ENCODE results near the gene ARHGEF6.
A peak's percentile ranks its signal among the peaks of the same experiment; 100 is the strongest.

DNA sequence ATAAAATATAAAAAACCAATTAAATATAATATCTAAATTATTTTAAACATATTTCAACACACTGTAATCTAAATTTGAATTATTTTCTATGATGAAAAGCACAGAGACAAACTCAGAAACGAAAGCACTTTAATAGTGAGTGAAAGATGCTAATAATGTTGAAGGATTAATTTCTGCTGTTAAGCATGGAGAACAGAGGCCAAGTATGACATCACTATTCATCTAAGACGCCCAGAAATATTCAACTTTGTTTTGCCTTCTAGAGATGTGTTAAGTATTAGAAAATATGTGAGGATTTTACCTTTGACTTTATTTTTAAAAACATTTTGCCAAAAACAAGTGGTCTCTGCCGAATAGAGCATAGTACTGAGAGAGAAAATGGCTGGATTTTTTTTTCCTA is 19.3 kb downstream of the ARHGEF6 start:
- TF ChIP-seq CTCF (tag by site-specific recombination; IDR thresholded peaks at IDR 0.05) (no peak), ZNF274 (IDR thresholded peaks at IDR 0.05; ENCODE audit: low read length) (no peak), ZNF274 (tag by site-specific recombination; IDR thresholded peaks at IDR 0.05; ENCODE audit: borderline replicate concordance) (no peak), FEZF1 (tag by site-specific recombination; IDR thresholded peaks at IDR 0.05) (no peak), ZNF292 (tag by site-specific recombination; IDR thresholded peaks at IDR 0.05; ENCODE audit: borderline replicate concordance, low read depth) (no peak), ATF2 (tag by site-specific recombination; IDR thresholded peaks at IDR 0.05; ENCODE audit: low read depth) (peak; percentile 65; the same call in 1 of the 2 replicates), BCL11A (tag by site-specific recombination; IDR thresholded peaks at IDR 0.05; ENCODE audit: low read depth) (no peak), PRDM10 (tag by site-specific recombination; IDR thresholded peaks at IDR 0.05) (no peak), ZEB2 (tag by site-specific recombination; IDR thresholded peaks at IDR 0.05) (no peak), ZNF350 (tag by site-specific recombination; IDR thresholded peaks at IDR 0.05) (no peak), ZNF768 (tag by site-specific recombination; IDR thresholded peaks at IDR 0.05) (no peak)
- TF ChIP-seq, protein P1, sequence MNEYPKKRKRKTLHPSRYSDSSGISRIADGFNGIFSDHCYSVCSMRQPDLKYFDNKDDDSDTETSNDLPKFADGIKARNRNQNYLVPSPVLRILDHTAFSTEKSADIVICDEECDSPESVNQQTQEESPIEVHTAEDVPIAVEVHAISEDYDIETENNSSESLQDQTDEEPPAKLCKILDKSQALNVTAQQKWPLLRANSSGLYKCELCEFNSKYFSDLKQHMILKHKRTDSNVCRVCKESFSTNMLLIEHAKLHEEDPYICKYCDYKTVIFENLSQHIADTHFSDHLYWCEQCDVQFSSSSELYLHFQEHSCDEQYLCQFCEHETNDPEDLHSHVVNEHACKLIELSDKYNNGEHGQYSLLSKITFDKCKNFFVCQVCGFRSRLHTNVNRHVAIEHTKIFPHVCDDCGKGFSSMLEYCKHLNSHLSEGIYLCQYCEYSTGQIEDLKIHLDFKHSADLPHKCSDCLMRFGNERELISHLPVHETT (tag by site-specific recombination; IDR thresholded peaks at IDR 0.05) = no peak
- TF ChIP-seq, protein P2, sequence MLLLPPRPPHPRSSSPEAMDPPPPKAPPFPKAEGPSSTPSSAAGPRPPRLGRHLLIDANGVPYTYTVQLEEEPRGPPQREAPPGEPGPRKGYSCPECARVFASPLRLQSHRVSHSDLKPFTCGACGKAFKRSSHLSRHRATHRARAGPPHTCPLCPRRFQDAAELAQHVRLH (tag by site-specific recombination; IDR thresholded peaks at IDR 0.05) = no peak

Measured in HEK293 (cell line).